Gastrocnemius medialis (tissue), 4 donors: ENCODE data around the gene BCL11B.

Experiments
- POLR2A ChIP-seq, 2 donors: fragments of 450-650 bp; IDR thresholded peaks; one replicate each; pipeline ENCODE4 v1.6.1; 2017; ENCODE audit warnings: antibody characterized with exemption in 2 of 2, mild to moderate bottlenecking in 2 of 2, moderate library complexity in 2 of 2
- TF ChIP-seq, protein P1 (sequence below), 5 experiments: fragments of 450-650 bp in 3 of 5; fragments of 200-600 bp in 2 of 5; sonication (generic) in 2 of 5; IDR thresholded peaks in 4 of 5; conservative IDR thresholded peaks in 1 of 5; 1 replicate in 4 of 5; 2 replicates in 1 of 5; pipeline ENCODE4 v1.5.1; 2016 to 2019; ENCODE audit warnings: antibody characterized with exemption in 5 of 5, mild to moderate bottlenecking in 3 of 5, moderate library complexity in 3 of 5

DNA sequence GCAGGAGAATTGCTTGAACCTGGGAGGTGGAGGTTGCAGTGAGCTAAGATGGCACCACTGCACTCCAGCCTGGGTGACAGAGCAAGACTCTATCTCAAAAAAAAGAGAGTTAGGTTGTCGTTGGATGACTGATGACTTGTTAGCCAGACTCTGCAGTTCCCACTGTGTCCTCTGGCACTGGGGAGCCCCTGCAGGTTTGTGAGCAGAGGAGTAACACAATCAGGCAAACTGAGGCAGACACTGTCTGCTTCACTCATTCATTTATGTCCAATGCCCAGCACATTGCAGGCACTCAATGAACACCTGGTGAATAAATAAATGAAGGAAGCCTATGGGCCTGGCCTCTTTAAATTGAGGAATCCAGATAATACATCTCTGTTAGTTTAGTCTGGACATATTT is 41.2 kb upstream of the BCL11B start:
- TF ChIP-seq, protein P1, sequence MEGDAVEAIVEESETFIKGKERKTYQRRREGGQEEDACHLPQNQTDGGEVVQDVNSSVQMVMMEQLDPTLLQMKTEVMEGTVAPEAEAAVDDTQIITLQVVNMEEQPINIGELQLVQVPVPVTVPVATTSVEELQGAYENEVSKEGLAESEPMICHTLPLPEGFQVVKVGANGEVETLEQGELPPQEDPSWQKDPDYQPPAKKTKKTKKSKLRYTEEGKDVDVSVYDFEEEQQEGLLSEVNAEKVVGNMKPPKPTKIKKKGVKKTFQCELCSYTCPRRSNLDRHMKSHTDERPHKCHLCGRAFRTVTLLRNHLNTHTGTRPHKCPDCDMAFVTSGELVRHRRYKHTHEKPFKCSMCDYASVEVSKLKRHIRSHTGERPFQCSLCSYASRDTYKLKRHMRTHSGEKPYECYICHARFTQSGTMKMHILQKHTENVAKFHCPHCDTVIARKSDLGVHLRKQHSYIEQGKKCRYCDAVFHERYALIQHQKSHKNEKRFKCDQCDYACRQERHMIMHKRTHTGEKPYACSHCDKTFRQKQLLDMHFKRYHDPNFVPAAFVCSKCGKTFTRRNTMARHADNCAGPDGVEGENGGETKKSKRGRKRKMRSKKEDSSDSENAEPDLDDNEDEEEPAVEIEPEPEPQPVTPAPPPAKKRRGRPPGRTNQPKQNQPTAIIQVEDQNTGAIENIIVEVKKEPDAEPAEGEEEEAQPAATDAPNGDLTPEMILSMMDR (IDR thresholded peaks at IDR 0.05 in 4 of 5, conservative IDR thresholded peaks at IDR 0.05 in 1 of 5), result no peak
- no peak for TF ChIP-seq POLR2A (IDR thresholded peaks at IDR 0.05)
